Effector memory CD4-positive, alpha-beta T cell (primary cell): Measurements from ENCODE around the gene KRT85.

Experiments
- DNase-seq, 3 donors: peaks; one replicate each; pipeline ENCODE4 v3.0.0-alpha.2; 2020
- H3K27ac ChIP-seq: 2 replicates; pipeline ENCODE4 v1.7.0; 2013; ENCODE audit warnings: mild to moderate bottlenecking, low read length, moderate library complexity; ENCODE audit not compliant: insufficient read depth, poor library complexity, severe bottlenecking
- H3K27me3 ChIP-seq: replicated peaks from 2 replicates; pipeline ENCODE4 v1.7.0; 2013; ENCODE audit warnings: mild to moderate bottlenecking, low read length; ENCODE audit not compliant: insufficient read depth, control insufficient read depth, poor library complexity, severe bottlenecking
- H3K36me3 ChIP-seq: 2 replicates; pipeline ENCODE4 v1.7.0; 2013; ENCODE audit warnings: mild to moderate bottlenecking, low read length, moderate library complexity; ENCODE audit not compliant: control insufficient read depth, insufficient read depth
- H3K4me1 ChIP-seq: 2 replicates; pipeline ENCODE4 v1.7.0; 2013; ENCODE audit warnings: low read length, mild to moderate bottlenecking; ENCODE audit not compliant: control insufficient read depth, insufficient read depth, poor library complexity, severe bottlenecking
- H3K4me3 ChIP-seq: 2 replicates; pipeline ENCODE4 v1.7.0; 2013; ENCODE audit warnings: low read length, low read depth, mild to moderate bottlenecking; ENCODE audit not compliant: insufficient read depth, poor library complexity, severe bottlenecking
- H3K9me3 ChIP-seq: 2 replicates; pipeline ENCODE4 v1.7.0; 2013; ENCODE audit warnings: mild to moderate bottlenecking, low read length, moderate library complexity; ENCODE audit not compliant: control insufficient read depth

KRT85 gene

DNA sequence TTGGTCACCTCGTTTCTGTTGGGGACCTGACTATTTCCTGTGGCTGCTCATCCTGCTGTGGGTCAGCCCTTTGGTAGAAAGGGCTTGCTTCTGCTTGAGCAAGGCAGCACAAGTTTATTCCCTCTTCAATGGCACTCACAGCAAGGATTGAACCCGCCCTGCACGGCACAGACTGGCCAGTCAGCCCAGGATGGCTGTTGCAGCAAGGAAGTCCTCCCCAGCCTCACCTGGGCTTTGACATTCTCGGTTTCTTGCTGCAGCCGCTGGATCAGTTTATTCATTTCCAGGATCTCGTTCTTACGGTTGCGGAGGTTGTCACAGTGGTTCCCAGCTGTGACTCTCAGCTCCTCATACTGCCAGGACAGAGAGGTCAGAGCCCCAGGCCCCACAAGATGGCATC lies 29.4 kb upstream of the KRT85 start:
- Histone ChIP-seq H3K4me1 (no peaks in the 10 kb centered on the region), H3K36me3 (no peaks in the 10 kb centered on the region), H3K9me3 (no peaks in the 10 kb centered on the region), H3K4me3 (no peak overlapping the region), H3K27ac (no peak overlapping the region), H3K27me3 (no peaks in the 10 kb centered on the region)
- no peak for DNase-seq

DNA sequence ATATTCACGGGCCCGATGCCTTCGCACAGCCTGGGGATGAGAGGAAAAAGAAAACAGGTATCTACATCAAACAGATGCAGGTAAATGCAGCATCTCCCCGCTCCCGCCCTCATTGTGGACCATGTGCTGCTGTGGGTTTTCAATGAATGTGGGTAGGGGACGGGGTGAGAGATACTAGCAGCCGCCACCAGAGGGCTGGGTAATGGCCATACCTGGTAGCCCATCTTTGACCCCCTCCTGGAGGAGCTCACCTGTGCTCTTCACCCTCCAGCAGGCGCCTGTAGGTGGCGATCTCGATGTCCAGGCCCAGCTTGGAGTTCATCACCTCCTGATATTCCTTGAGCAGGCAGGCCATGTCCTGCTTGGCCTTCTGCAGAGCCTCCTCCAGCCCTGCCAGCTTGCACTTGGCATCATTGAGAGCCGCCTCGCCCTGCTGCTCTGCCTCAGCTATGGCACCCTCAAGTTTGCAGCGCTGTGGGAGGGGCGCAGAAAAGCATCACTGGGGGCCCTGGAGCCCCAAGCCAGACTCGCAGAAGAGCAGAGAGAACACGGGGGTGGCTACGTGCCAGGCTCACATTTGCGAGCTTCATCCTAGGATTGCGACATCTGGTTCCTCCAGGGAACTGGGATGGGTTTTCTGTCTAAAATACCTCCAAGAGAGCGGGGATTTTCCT lies 28.6 kb upstream of the KRT85 start:
- Histone ChIP-seq H3K27ac (no peak overlapping the region), H3K4me3 (no peak overlapping the region), H3K4me1 (no peaks in the 10 kb centered on the region), H3K36me3 (no peaks in the 10 kb centered on the region), H3K27me3 (no peaks in the 10 kb centered on the region), H3K9me3 (no peaks in the 10 kb centered on the region)
- no peak for DNase-seq

GRCh38 chr12:52394836-52395405 lies 27.6 kb upstream of the KRT85 start:
- no peak overlapping the region for H3K4me3 ChIP-seq
- no peaks in the 10 kb centered on the region for H3K4me1 ChIP-seq
- DNase-seq = no peak
- H3K36me3 ChIP-seq = no peaks in the 10 kb centered on the region
- H3K27ac ChIP-seq = no peak overlapping the region
- H3K9me3 ChIP-seq = no peaks in the 10 kb centered on the region
- no peaks in the 10 kb centered on the region for H3K27me3 ChIP-seq

DNA sequence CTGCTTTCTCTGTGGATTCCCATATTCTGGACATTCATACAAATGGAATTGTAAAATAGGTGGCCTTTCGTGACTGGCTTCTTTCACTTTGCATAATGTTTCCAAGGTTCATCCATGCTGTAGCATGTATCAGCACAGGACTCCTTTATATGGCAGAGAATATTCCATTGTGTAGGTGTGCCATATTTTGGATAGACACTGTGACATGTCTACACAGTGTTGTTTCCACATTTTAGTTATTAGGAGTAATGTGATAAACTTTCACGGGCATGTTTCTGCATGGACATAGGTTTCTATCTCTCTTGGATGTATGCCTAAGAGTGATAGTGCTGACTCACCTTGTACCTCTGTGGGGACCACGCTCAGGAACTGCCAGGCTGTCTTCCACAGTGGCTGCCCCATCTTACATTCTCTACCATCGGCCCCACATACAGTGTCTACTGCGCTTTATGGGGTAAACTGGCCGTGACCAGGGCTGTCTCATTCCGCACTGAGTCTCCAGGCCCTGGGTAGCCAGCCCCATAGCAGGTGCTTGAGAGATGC lies 25.3 kb upstream of the KRT85 start:
- H3K4me3 ChIP-seq = no peak overlapping the region
- H3K27ac ChIP-seq = no peak overlapping the region
- H3K27me3 ChIP-seq = no peaks in the 10 kb centered on the region
- no peaks in the 10 kb centered on the region for H3K9me3 ChIP-seq
- H3K36me3 ChIP-seq = no peaks in the 10 kb centered on the region
- no peak for DNase-seq
- no peaks in the 10 kb centered on the region for H3K4me1 ChIP-seq

DNA sequence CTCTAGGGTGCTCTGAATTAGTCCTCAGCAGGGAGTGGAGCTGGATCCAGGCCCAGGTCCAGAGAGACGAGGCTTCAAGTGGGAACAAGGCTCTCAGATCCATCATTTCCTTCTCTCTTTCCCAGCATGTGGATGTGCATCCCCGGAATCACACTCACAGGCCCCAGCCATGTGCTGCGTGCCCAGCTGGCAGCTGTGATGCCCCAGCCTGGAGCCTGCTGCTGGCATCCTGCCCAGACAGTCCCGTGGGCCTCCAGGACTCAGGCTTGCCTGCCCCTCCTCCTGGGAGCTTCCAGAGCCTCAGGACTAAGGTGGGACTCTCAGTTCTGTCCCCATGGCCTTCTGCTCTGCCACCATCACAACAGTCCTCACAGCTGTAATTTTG lies 24.3 kb upstream of the KRT85 start:
- no peaks in the 10 kb centered on the region for H3K27me3 ChIP-seq
- no peaks in the 10 kb centered on the region for H3K36me3 ChIP-seq
- no peak for DNase-seq
- no peaks in the 10 kb centered on the region for H3K9me3 ChIP-seq
- no peak overlapping the region for H3K4me3 ChIP-seq
- no peak overlapping the region for H3K27ac ChIP-seq
- no peaks in the 10 kb centered on the region for H3K4me1 ChIP-seq

GRCh38 chr12:52390739-52391617 lies 23.7 kb upstream of the KRT85 start:
- H3K9me3 ChIP-seq = no peaks in the 10 kb centered on the region
- H3K4me1 ChIP-seq = no peaks in the 10 kb centered on the region
- no peak for DNase-seq
- no peak overlapping the region for H3K27ac ChIP-seq
- no peak overlapping the region for H3K4me3 ChIP-seq
- H3K27me3 ChIP-seq = no peaks in the 10 kb centered on the region
- no peaks in the 10 kb centered on the region for H3K36me3 ChIP-seq

- no peaks in the 10 kb centered on the region for H3K4me1 ChIP-seq
- no peaks in the 10 kb centered on the region for H3K36me3 ChIP-seq
- no peak for DNase-seq
- H3K9me3 ChIP-seq = no peaks in the 10 kb centered on the region
- H3K27ac ChIP-seq = no peak overlapping the region
- no peak overlapping the region for H3K4me3 ChIP-seq
- no peaks in the 10 kb centered on the region for H3K27me3 ChIP-seq
Measured at GRCh38 chr12:52389313-52390207, 22.3 kb upstream of the KRT85 start.

- Histone ChIP-seq H3K27me3 (no peaks in the 10 kb centered on the region), H3K4me3 (no peak overlapping the region), H3K4me1 (no peaks in the 10 kb centered on the region), H3K9me3 (no peaks in the 10 kb centered on the region), H3K27ac (no peak overlapping the region), H3K36me3 (no peaks in the 10 kb centered on the region)
- no peak for DNase-seq
Measured at GRCh38 chr12:52387859-52388258, 20.6 kb upstream of the KRT85 start.

DNA sequence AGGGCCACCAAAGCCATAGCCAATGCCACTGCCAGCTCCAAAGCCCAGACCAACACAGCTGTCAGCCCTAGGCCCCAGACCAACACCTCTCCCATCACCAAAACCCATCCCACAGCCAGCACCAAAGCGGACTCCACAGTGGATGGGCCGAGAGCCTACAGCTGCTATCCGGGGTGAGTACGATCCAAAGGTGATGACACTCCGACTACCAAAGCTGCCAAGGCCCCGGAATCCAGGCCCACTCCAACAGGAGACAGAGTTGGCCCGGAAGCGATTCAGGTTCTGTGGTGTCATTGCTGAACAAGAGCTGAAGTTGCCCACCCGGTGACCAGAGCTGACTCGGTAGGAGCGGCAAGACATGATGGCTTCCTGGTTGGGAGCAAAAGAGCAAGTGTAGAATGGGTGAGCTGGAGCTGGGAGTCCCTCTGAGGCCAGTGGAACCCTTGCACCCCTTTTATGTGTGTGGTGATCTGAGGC lies 18.0 kb upstream of the KRT85 start, which contains the start of gene KRT84:
TSS of gene KRT84 (minus strand) at position 427 of the 477 bp plus-strand sequence. CDS start at position 360, 67 bp downstream.
- Histone ChIP-seq H3K36me3 (no peaks in the 10 kb centered on the region), H3K4me3 (no peak within 1 kb of the TSS), H3K9me3 (no peaks in the 10 kb centered on the region), H3K4me1 (no peaks in the 10 kb centered on the region), H3K27ac (no peak within 1 kb of the TSS), H3K27me3 (no peaks in the 10 kb centered on the region)
- no peak for DNase-seq
